Measurements from ENCODE around the gene CCDC196. TPM values are rescaled to one million over a fixed set of nuclear protein-coding genes. Genes with fewer than 3 reads are reported as not detected.
"Not testable (repeated sequence)": the region's sequence is repeated elsewhere in the genome, so short reads cannot be mapped to it uniquely, and the experiment has no call there.

The CCDC196 gene
- polyA plus RNA-seq, 3 donors from 2014 or later: not detected

- DNase-seq: no peak
- H3K36me3 Mint-ChIP-seq: no peaks in the 10 kb centered on the region
- no peak overlapping the region for H3K27ac Mint-ChIP-seq
- H3K27me3 Mint-ChIP-seq (ENCODE audit: low read depth in 3 of 3): peaks cover 0 to 3% (median 0%) of the 10 kb centered on the region in 3 donors
- peaks cover 0 to 2% of the 10 kb centered on the region in 2 donors for H3K4me1 Mint-ChIP-seq
- no peak overlapping the region for H3K4me3 Mint-ChIP-seq
- H3K9me3 Mint-ChIP-seq: no peaks in the 10 kb centered on the region
Measured at GRCh38 chr14:66543996-66544395, 57.8 kb downstream of the CCDC196 start.

GRCh38 chr14:66545191-66545590 lies 59.0 kb downstream of the CCDC196 start:
- H3K4me3 Mint-ChIP-seq; DNase-seq; H3K36me3 Mint-ChIP-seq; H3K9me3 Mint-ChIP-seq; H3K4me1 Mint-ChIP-seq; H3K27ac Mint-ChIP-seq; H3K27me3 Mint-ChIP-seq (ENCODE audit: low read depth in 3 of 3): not testable (repeated sequence)

- not testable (repeated sequence) for H3K9me3 Mint-ChIP-seq; H3K4me1 Mint-ChIP-seq; H3K36me3 Mint-ChIP-seq; H3K27me3 Mint-ChIP-seq (ENCODE audit: low read depth in 3 of 3); DNase-seq; H3K27ac Mint-ChIP-seq; H3K4me3 Mint-ChIP-seq
Measured at GRCh38 chr14:66545751-66546150, 59.6 kb downstream of the CCDC196 start.

Other genes with a start within 250 kb of the CCDC196 start
- gene GPHN, start 21.8 kb downstream of the CCDC196 start, polyA plus RNA-seq: 1 to 10 TPM in 2 of 3 donors, not detected in 1; 2.1 to 4.4 TPM

Data from immature natural killer cell (primary cell).